Measurements from ENCODE around the gene G6PD. TPM values are rescaled to one million over a fixed set of nuclear protein-coding genes. Genes with fewer than 3 reads are reported as not detected.
"Not testable (repeated sequence)": the region's sequence is repeated elsewhere in the genome, so short reads cannot be mapped to it uniquely, and the experiment has no call there.

Gene G6PD
- total RNA-seq, 2 donors from 2014 or later = 46.9 to 47.3 TPM

DNA sequence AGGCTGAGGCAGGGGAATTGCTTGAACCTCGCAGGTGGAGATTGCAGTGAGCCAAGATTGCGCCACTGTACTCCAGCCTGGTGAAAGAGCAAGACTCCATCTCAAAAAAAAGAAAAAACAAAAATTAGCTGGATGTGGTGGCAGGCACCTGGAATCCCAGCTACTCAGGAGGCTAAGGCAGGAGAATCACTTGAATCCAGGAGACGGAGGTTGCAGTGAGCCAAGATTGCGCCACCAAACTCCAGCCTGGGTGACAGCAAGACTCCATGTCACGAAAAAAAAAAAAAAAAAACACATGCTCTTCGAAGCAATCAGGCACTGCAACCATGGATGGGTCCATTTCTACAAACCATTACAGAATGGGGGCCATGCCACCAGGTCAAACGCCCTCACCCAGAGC, 6.3 kb downstream of the G6PD start:
- H3K9me3 Mint-ChIP-seq; H3K36me3 Mint-ChIP-seq (ENCODE audit: insufficient read depth in 2 of 2); ATAC-seq (replicated peaks in 1 of 2); H3K27ac Mint-ChIP-seq; H3K4me3 Mint-ChIP-seq; DNase-seq; H3K27me3 Mint-ChIP-seq (ENCODE audit: low read depth): not testable (repeated sequence)
- peaks cover 43% of the 10 kb centered on the region for H3K4me1 Mint-ChIP-seq (ENCODE audit: low read depth)

DNA sequence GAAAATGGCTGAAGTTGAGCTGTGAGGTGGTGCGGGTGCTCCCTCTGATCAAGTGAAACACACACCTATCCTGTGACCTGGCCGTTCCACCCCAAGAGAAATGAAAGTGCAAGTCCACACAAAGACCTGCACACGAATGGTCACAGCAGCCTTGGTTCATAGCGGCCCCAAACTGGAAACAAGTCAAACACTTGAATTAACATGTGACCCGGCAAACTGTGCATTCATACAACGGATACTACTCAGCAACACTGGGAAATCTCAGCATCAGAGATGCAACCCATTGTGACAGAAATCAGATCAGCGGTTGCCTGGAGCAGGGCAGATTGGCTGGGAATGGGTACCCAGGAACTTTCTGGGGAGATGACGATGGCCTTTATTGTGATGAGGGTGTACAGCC, 7.6 kb downstream of the G6PD start:
- Mint-ChIP-seq H3K27me3 (ENCODE audit: low read depth) (no peaks in the 10 kb centered on the region), H3K4me1 (ENCODE audit: low read depth) (peaks cover 38% of the 10 kb centered on the region), H3K9me3 (no peaks in the 10 kb centered on the region), H3K4me3 (no peak overlapping the region), H3K27ac (peak overlapping the region; percentile 22), H3K36me3 (ENCODE audit: insufficient read depth in 2 of 2) (peaks cover 0 to 3% of the 10 kb centered on the region in 2 donors)
- ATAC-seq (replicated peaks in 1 of 2) (no peak), DNase-seq (no peak)

DNA sequence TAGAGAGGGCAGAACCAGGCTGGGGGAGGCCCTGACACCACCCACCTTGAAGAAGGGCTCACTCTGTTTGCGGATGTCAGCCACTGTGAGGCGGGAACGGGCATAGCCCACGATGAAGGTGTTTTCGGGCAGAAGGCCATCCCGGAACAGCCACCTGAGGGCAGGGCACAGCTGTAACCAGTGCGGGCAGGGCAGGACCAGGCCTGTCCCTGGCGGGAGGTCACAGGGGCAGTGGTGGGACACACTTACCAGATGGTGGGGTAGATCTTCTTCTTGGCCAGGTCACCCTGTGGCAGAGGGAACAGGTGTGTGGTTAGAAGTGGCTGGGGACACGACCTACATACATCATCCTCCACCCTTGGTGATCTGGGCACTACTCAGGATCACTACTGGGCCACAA, 10.8 kb downstream of the G6PD start:
- Mint-ChIP-seq H3K27ac (no peak overlapping the region), H3K36me3 (ENCODE audit: insufficient read depth in 2 of 2) (peaks cover 0 to 5% of the 10 kb centered on the region in 2 donors), H3K9me3 (no peaks in the 10 kb centered on the region), H3K27me3 (ENCODE audit: low read depth) (no peaks in the 10 kb centered on the region), H3K4me1 (ENCODE audit: low read depth) (peaks cover 14% of the 10 kb centered on the region), H3K4me3 (no peak overlapping the region)
- ATAC-seq (replicated peaks in 1 of 2) (no peak), DNase-seq (no peak)

DNA sequence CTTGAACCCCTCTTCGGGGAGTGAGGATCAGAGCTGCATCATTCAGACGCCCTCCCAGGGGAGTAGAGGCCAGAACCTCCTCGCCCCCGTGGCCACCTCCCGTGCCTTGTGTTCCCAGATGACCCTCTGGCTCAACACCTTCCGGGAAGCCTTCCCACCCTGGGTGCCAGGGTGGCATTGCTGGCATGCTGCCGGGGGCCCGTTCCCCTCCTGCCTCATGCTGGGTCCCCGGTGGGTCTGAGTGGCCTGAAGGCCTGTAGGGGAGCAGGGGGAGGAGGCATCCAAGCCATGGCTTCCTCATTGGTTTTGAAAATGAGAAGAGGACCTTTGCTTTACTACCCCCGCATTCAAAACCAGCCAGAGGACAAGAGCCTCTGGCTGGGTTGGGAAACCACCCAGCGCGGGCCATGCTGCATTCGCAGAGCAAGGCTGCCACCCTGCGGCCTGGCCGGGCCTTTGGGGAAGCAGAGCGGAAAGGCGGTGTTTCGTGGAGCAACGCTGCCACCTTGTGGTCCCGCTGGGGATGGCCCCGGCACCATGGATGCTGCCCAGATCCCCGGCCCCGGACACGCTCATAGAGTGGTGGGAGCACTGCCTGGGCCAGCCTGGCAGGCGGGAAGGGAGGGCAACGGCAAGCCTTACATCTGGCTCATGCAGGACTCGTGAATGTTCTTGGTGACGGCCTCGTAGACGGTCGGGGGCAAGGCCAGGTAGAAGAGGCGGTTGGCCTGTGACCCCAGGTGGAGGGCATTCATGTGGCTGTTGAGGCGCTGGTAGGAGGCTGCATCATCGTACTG, 11.9 kb downstream of the G6PD start:
- peaks cover 14% of the 10 kb centered on the region for H3K4me1 Mint-ChIP-seq (ENCODE audit: low read depth)
- no peaks in the 10 kb centered on the region for H3K27me3 Mint-ChIP-seq (ENCODE audit: low read depth)
- ATAC-seq (replicated peaks in 1 of 2) = peak; percentile 96 to 97
- DNase-seq = peak; percentile 89 to 91
- H3K9me3 Mint-ChIP-seq = no peaks in the 10 kb centered on the region
- H3K4me3 Mint-ChIP-seq = peak overlapping the region in 1 of 2 donors; percentile 27
- H3K27ac Mint-ChIP-seq = no peak overlapping the region
- peaks cover 0 to 3% of the 10 kb centered on the region in 2 donors for H3K36me3 Mint-ChIP-seq (ENCODE audit: insufficient read depth in 2 of 2)

DNA sequence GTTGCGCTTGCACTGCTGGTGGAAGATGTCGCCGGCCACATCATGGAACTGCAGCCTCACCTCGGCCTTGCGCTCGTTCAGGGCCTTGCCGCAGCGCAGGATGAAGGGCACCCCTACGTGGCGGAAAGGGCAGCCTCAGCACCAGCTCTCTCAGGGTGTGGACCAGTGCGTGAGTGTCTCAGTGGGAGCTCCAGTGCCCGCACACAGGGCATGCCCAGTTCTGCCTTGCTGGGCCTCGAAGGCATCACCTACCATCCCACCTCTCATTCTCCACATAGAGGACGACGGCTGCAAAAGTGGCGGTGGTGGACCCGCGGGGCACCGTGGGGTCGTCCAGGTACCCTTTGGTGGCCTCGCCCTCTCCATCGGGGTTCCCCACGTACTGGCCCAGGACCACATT, 14.0 kb downstream of the G6PD start:
- H3K36me3 Mint-ChIP-seq (ENCODE audit: insufficient read depth in 2 of 2) = peaks cover 0 to 3% of the 10 kb centered on the region in 2 donors
- no peak overlapping the region for H3K4me3 Mint-ChIP-seq
- no peak overlapping the region for H3K27ac Mint-ChIP-seq
- ATAC-seq (replicated peaks in 1 of 2) = no peak
- no peaks in the 10 kb centered on the region for H3K9me3 Mint-ChIP-seq
- DNase-seq = no peak
- no peaks in the 10 kb centered on the region for H3K27me3 Mint-ChIP-seq (ENCODE audit: low read depth)
- H3K4me1 Mint-ChIP-seq (ENCODE audit: low read depth) = peaks cover 8% of the 10 kb centered on the region

DNA sequence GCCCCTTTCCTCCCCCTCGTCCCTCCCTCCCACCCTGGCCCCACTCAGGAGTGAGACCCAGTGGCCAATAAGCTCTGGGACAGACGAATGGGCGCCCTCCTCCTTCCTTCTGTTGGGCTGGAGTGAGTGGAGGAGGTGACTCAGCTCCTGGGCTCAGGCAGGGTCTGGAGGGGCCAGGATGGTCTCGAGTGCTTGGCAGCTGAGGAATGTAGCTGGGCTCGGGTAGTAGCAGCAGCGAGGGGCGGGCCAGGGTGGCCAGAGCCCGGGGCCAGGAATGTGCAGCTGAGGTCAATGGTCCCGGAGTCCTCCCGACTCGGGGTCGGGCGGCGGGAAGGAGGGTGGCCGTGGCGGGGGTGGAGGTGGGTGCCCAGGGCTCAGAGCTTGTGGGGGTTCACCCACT, 15.0 kb downstream of the G6PD start:
- no peak for ATAC-seq (replicated peaks in 1 of 2)
- H3K9me3 Mint-ChIP-seq = no peaks in the 10 kb centered on the region

DNA sequence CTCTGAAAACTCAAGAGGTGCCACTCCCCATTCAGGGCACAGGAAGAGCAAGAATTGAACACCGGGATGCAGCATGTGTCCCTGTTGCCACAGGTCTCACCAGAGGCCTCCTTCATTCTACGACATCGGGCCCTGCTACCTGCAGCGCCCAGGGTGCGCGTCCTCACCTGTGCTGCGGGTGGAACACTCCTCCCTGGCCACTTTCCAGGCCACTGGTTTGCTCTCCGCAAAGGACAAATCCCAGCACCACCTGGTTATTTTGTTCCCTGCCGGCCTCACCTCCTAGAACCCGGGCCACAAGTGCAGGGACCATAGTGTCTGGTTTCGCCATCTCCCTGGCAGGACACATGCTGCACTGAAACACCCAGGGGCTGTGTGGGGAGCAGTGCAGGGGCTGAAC, 16.4 kb downstream of the G6PD start:
- Mint-ChIP-seq H3K4me1 (ENCODE audit: low read depth) (peaks cover 28% of the 10 kb centered on the region), H3K36me3 (ENCODE audit: insufficient read depth in 2 of 2) (peaks cover 0 to 3% of the 10 kb centered on the region in 2 donors), H3K4me3 (no peak overlapping the region), H3K27me3 (ENCODE audit: low read depth) (no peaks in the 10 kb centered on the region), H3K27ac (no peak overlapping the region), H3K9me3 (no peaks in the 10 kb centered on the region)
- no peak for DNase-seq
- no peak for ATAC-seq (replicated peaks in 1 of 2)

More for the DNA sequence above, 15.0 kb downstream of the G6PD start:
- peaks cover 0 to 3% of the 10 kb centered on the region in 2 donors for H3K36me3 Mint-ChIP-seq (ENCODE audit: insufficient read depth in 2 of 2)
- H3K4me3 Mint-ChIP-seq = no peak overlapping the region
- H3K4me1 Mint-ChIP-seq (ENCODE audit: low read depth) = peaks cover 17% of the 10 kb centered on the region
- DNase-seq = no peak
- H3K27ac Mint-ChIP-seq = no peak overlapping the region
- H3K27me3 Mint-ChIP-seq (ENCODE audit: low read depth) = no peaks in the 10 kb centered on the region

DNA sequence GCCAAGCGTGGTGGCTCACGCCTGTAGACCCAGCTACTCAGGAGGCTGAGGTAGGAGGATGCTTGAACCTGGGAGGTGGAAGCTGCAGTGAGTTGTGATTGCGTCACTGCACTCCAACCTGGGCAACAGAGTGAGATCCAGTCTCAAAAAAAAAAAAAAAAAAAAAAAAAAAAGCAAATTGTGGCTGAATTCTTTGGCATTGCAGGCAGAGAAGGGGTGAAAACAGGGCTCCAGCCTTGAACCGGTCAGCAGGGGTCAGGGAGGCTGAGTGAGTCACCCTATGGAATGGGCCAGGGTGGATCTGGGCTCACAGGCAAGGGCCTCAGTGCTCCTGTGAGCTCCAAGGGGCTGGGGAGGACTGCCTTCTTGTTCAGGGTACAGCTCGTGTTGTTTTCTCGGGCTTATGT, 17.4 kb downstream of the G6PD start:
- Mint-ChIP-seq H3K4me1 (ENCODE audit: low read depth) (peaks cover 21% of the 10 kb centered on the region), H3K27me3 (ENCODE audit: low read depth) (no peaks in the 10 kb centered on the region), H3K9me3 (no peaks in the 10 kb centered on the region), H3K36me3 (ENCODE audit: insufficient read depth in 2 of 2) (peaks cover 0 to 3% of the 10 kb centered on the region in 2 donors), H3K4me3 (no peak overlapping the region), H3K27ac (no peak overlapping the region)
- ATAC-seq (replicated peaks in 1 of 2) = no peak
- no peak for DNase-seq

DNA sequence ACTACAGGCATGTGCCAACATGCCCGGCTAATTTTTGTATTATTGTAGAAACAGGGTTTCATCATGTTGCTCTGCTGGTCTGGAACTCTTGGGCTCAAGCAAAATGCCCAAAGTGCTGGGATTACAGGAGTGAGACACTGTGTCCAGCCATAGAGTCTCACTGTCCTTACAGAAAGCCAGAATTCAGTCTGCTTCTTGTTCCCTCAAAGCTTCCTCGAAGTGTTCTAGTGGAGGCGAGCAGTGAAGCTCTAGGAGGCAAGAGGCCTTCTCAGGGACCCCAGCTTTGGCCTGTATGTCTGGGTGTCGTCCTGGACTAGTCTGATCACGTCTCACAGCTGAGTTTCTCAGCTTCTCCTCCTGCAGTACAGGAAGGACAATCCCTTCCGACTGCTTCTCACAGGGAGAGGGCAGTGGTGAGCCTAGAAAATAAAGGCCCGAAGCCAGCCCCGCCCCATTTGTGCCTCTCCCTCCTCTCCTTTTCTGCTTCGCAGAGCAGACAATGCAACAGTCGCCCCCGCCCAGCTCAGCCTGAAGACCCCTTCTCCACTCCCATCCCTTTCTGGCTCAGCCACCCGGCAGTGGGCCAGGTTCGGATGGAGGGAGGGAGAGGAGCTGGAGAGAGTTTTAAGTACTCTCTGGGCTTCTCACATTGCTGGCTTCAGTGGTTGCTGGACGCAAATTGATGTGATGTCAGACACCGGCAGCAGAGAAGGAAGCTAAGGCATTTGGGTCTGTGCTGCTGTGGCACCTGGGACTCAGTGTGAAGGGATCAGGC, 19.6 kb downstream of the G6PD start:
- H3K4me1 Mint-ChIP-seq (ENCODE audit: low read depth) = peaks cover 21% of the 10 kb centered on the region
- no peaks in the 10 kb centered on the region for H3K9me3 Mint-ChIP-seq
- H3K27ac Mint-ChIP-seq = peak overlapping the region; percentile 60
- H3K4me3 Mint-ChIP-seq = peak overlapping the region; percentile 40 to 44
- H3K27me3 Mint-ChIP-seq (ENCODE audit: low read depth) = no peaks in the 10 kb centered on the region
- peak; percentile 70 to 72 for DNase-seq
- ATAC-seq (replicated peaks in 1 of 2) = peak; percentile 94 to 96
- peaks cover 0 to 3% of the 10 kb centered on the region in 2 donors for H3K36me3 Mint-ChIP-seq (ENCODE audit: insufficient read depth in 2 of 2)

DNA sequence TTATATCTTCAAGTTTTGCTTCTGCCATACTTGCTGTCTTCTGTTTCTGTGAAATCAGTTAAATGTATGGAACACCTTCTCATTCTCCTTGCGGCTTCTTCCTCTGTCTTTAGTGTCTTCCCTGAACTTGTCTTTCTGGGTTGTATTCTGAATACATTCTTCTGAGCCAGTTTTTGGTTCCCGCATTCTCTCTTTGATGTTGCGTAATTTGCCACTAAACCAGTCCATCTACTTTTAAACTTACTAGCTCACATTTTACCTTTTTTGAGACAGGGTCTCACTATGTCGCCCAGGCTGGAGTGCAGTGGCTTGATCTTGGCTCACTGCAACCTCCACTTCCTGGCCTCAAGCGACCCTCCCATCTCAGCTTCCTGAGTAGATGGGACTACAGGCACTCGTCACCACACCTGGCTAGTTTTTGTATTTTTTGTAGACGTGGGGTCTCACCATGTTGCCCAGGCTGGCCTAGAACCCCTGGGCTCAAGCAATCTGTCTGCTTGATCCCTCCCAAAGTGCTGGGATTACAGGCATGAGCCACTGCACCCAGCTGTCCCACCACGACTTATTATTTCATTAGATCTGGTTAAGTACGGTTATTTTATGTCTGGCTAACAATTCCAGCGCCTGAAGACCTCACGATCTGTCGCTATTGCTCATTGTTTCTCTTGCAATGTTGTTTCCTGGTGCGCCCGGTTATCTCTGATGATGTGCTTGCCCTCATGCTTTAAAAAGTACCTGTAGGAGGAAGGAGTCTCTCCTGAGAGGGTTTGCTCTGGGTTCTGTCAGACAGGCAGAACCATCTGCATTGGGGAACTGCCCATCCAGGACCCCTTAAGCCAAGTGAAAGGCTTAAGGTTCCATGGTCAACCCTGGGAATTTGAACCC, 20.8 kb downstream of the G6PD start:
- ATAC-seq (replicated peaks in 1 of 2) = no peak
- Mint-ChIP-seq H3K9me3 (no peaks in the 10 kb centered on the region), H3K4me1 (ENCODE audit: low read depth) (peaks cover 21% of the 10 kb centered on the region), H3K36me3 (ENCODE audit: insufficient read depth in 2 of 2) (no peaks in the 10 kb centered on the region), H3K27ac (peak overlapping the region; percentile 7), H3K4me3 (no peak overlapping the region), H3K27me3 (ENCODE audit: low read depth) (no peaks in the 10 kb centered on the region)
- no peak for DNase-seq

DNA sequence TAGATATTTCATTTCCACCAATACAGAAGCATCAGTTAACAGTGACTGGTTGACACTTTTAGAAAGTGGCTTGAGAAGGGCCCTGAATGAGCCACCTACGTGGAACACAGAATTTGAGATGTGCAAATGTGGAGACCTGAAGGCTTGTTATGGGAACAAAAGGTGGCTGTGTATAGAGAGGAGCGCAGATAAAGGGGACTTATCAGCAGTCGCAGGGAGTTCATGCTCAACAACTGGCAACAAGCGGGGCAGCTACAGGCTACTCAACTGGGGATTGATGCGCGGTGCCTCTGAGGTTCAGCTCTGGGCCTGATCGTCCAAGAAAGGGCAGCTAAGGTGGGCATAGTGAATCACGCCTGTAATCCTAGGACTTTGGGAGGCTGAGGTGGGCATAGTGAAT, 27.3 kb downstream of the G6PD start:
- Mint-ChIP-seq H3K36me3 (ENCODE audit: insufficient read depth in 2 of 2) (no peaks in the 10 kb centered on the region), H3K27ac (no peak overlapping the region), H3K4me3 (no peak overlapping the region), H3K4me1 (ENCODE audit: low read depth) (peaks cover 14% of the 10 kb centered on the region), H3K9me3 (no peaks in the 10 kb centered on the region), H3K27me3 (ENCODE audit: low read depth) (peaks cover 6% of the 10 kb centered on the region)
- ATAC-seq (replicated peaks in 1 of 2) (no peak), DNase-seq (no peak)

DNA sequence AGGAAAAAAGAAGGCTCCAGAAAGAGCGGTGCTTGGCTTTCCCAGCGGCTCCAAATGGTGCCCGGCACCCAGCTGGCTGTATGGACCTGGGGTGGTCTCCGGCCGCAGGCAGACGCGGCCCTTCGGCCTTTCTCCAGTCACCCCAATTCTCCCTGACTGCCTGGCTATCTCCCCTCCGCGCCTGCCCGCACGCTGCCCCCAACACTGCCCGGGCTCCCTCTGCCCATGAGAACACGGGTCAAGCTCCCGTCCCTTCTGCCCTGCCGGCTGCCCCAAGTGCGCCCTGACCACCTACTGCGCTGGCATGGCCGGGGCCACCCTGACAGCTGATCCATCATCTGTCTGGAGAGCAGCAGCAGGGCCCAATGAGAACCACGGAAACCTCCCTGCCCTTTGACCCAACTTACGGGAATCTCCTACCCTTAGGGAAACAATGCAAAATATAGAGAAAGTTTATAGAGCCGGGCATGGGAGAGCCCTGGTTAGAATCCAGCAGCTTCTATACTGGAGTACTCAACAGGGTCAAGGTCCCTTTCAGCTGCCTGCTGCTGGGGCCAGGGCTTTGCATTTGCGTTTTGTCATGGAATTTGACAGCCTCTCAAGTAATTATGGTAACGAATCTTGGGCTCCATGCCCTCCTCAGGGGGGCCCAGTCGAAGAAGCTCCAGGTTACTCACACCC, 29.4 kb downstream of the G6PD start:
- no peak for DNase-seq
- H3K27me3 Mint-ChIP-seq (ENCODE audit: low read depth) = peaks cover 6% of the 10 kb centered on the region
- H3K4me3 Mint-ChIP-seq = peak overlapping the region; percentile 92 to 95
- no peak for ATAC-seq (replicated peaks in 1 of 2)
- H3K36me3 Mint-ChIP-seq (ENCODE audit: insufficient read depth in 2 of 2) = peaks cover 2% of the 10 kb centered on the region in 2 donors
- no peaks in the 10 kb centered on the region for H3K9me3 Mint-ChIP-seq
- H3K27ac Mint-ChIP-seq = no peak overlapping the region
- H3K4me1 Mint-ChIP-seq (ENCODE audit: low read depth) = peaks cover 25% of the 10 kb centered on the region

Measured in activated T-cell treated with anti-CD3 and anti-CD28 coated beads, Interleukin-2, amount 50 U/mL, for 72 hours (primary cell).